ENCODE results near the gene GDI1. TPM values are rescaled to one million over a fixed set of nuclear protein-coding genes. Genes with fewer than 3 reads are reported as not detected.

Gene GDI1
- total RNA-seq, 1 donor from 2014 or later, result 152 TPM

GRCh38 chrX:154443992-154444754, 7.2 kb downstream of the GDI1 start, which contains the start of gene FAM50A:
TSS of gene FAM50A (plus strand) at chrX:154444141. CDS start at chrX:154444236, 95 bp downstream.
- DNase-seq (ENCODE audit: extremely low spot score, unreplicated experiment), result no peak
- Mint-ChIP-seq H3K4me3 (ENCODE audit: unreplicated experiment) (peak within 1 kb of the TSS; percentile 73), H3K27ac (ENCODE audit: unreplicated experiment) (peak within 1 kb of the TSS; percentile 89), H3K4me1 (ENCODE audit: unreplicated experiment) (peaks cover 8% of the 10 kb centered on the region), H3K9me3 (ENCODE audit: unreplicated experiment) (no peaks in the 10 kb centered on the region), H3K36me3 (ENCODE audit: unreplicated experiment) (peaks cover 12% of the 10 kb centered on the region), H3K27me3 (ENCODE audit: unreplicated experiment) (no peaks in the 10 kb centered on the region)
- no peak for TF ChIP-seq CTCF (IDR thresholded peaks at IDR 0.05)

GRCh38 chrX:154444755-154445246, 7.8 kb downstream of the GDI1 start:
- H3K36me3 Mint-ChIP-seq (ENCODE audit: unreplicated experiment), result peaks cover 12% of the 10 kb centered on the region
- no peaks in the 10 kb centered on the region for H3K9me3 Mint-ChIP-seq (ENCODE audit: unreplicated experiment)
- H3K27ac Mint-ChIP-seq (ENCODE audit: unreplicated experiment), result no peak overlapping the region
- no peak for DNase-seq (ENCODE audit: extremely low spot score, unreplicated experiment)
- no peaks in the 10 kb centered on the region for H3K27me3 Mint-ChIP-seq (ENCODE audit: unreplicated experiment)
- TF ChIP-seq CTCF (IDR thresholded peaks at IDR 0.05), result no peak
- peaks cover 8% of the 10 kb centered on the region for H3K4me1 Mint-ChIP-seq (ENCODE audit: unreplicated experiment)
- H3K4me3 Mint-ChIP-seq (ENCODE audit: unreplicated experiment), result peak overlapping the region; percentile 56

GRCh38 chrX:154445776-154446175, 8.8 kb downstream of the GDI1 start:
- no peaks in the 10 kb centered on the region for H3K27me3 Mint-ChIP-seq (ENCODE audit: unreplicated experiment)
- no peak for TF ChIP-seq CTCF (IDR thresholded peaks at IDR 0.05)
- peak overlapping the region; percentile 48 for H3K4me3 Mint-ChIP-seq (ENCODE audit: unreplicated experiment)
- peaks cover 14% of the 10 kb centered on the region for H3K36me3 Mint-ChIP-seq (ENCODE audit: unreplicated experiment)
- H3K27ac Mint-ChIP-seq (ENCODE audit: unreplicated experiment), result no peak overlapping the region
- peaks cover 8% of the 10 kb centered on the region for H3K4me1 Mint-ChIP-seq (ENCODE audit: unreplicated experiment)
- no peaks in the 10 kb centered on the region for H3K9me3 Mint-ChIP-seq (ENCODE audit: unreplicated experiment)
- DNase-seq (ENCODE audit: extremely low spot score, unreplicated experiment), result no peak

- Mint-ChIP-seq H3K4me1 (ENCODE audit: unreplicated experiment) (peaks cover 8% of the 10 kb centered on the region), H3K4me3 (ENCODE audit: unreplicated experiment) (no peak overlapping the region), H3K36me3 (ENCODE audit: unreplicated experiment) (peaks cover 14% of the 10 kb centered on the region), H3K27me3 (ENCODE audit: unreplicated experiment) (no peaks in the 10 kb centered on the region), H3K27ac (ENCODE audit: unreplicated experiment) (no peak overlapping the region), H3K9me3 (ENCODE audit: unreplicated experiment) (no peaks in the 10 kb centered on the region)
- DNase-seq (ENCODE audit: extremely low spot score, unreplicated experiment), result no peak
- no peak for TF ChIP-seq CTCF (IDR thresholded peaks at IDR 0.05)
These were observed 9.5 kb downstream of the GDI1 start for GRCh38 chrX:154446430-154446829.

- Mint-ChIP-seq H3K4me3 (ENCODE audit: unreplicated experiment) (no peak overlapping the region), H3K27me3 (ENCODE audit: unreplicated experiment) (no peaks in the 10 kb centered on the region), H3K4me1 (ENCODE audit: unreplicated experiment) (peaks cover 6% of the 10 kb centered on the region), H3K27ac (ENCODE audit: unreplicated experiment) (peak overlapping the region; percentile 34), H3K36me3 (ENCODE audit: unreplicated experiment) (peaks cover 13% of the 10 kb centered on the region), H3K9me3 (ENCODE audit: unreplicated experiment) (no peaks in the 10 kb centered on the region)
- no peak for DNase-seq (ENCODE audit: extremely low spot score, unreplicated experiment)
- TF ChIP-seq CTCF (IDR thresholded peaks at IDR 0.05), result no peak
These were observed 11.5 kb downstream of the GDI1 start for GRCh38 chrX:154448484-154448883.
